Esophagus mucosa (tissue), 1 donor: Measurements from ENCODE around the gene LURAP1L. TPM values are rescaled to one million over a fixed set of nuclear protein-coding genes. Genes with fewer than 3 reads are reported as not detected.

Experiments
- ATAC-seq: fragments of 200-7000 bp; cut with Tn5 transposase; one replicate; pipeline ENCODE4 v1.9.1; 2020
- total RNA-seq: library from RNA; stranded (reverse); gene quantifications from one replicate; pipeline ENCODE4 v1.2.4, GENCODE V29; 2023
- donor health status: DM: yes; HTN: yes; CAD: no.

Gene LURAP1L, protein sequence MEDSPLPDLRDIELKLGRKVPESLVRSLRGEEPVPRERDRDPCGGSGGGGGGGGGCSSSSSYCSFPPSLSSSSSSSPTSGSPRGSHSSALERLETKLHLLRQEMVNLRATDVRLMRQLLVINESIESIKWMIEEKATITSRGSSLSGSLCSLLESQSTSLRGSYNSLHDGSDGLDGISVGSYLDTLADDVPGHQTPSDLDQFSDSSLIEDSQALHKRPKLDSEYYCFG
- 2.6 TPM for total RNA-seq

DNA sequence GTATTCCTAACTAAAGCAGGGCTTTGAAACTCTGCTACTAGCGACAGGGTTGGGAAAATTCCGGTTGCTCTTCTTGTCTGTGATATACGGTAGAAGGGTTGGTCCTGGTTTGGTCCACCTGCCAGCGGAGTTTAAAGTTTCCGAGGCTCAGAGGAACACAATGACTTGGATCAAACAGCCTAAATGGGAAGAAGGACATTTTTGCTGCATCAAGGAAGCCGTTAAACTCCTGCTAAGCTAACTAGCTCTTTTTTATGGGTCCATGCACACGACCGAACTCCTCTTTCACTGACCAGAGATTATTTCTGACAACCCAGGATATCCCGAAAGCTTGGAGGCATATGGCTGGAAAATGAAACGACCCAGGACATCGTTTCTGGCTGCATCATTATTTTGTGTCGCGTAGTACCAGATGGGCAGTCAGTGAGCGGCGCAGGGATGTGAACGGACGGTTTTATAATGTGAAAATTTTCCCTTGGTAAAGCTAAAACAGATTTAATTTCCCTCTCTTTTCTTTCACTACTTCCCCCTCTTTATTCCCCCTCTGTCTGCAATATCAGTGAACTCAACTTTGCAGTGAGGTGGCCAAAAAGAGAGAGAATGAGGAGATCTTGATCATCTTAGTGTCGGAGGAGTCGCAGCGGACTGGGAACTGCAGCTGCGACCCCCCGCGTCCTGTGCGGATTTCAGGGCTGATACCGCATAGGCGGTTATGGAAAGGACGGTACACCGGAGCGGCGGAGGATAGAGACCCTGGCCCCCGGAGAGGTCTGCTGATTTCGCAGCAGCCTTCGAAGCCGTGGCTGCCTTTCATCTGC lies at the start of gene LURAP1L:
LURAP1L (plus strand) TSS at position 160 of the 818 bp plus-strand sequence. CDS start 696 bp downstream, outside the sequence.
- peak; percentile 54 for ATAC-seq

DNA sequence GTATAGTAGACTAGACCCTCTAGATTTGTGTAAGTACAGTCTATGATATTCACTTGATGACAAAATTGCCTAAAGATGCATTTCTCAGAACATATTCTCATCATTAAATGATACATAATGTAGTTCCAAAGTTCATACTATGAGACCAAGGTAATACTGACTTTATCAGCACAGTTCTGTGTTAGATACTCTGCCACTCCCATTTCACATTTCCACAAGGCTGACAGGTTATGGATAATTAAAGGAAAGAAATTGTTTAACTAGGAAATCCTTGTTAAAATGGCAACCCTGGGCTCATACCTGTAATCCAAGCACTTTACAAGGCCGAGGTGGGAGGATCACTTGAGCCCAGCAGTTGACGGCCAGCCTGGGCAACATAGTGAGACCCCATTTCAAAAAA lies 48.0 kb upstream of the LURAP1L start:
- ATAC-seq: no peak

- no peak for ATAC-seq
Observed at GRCh38 chr9:12730198-12730597, 44.6 kb upstream of the LURAP1L start.

DNA sequence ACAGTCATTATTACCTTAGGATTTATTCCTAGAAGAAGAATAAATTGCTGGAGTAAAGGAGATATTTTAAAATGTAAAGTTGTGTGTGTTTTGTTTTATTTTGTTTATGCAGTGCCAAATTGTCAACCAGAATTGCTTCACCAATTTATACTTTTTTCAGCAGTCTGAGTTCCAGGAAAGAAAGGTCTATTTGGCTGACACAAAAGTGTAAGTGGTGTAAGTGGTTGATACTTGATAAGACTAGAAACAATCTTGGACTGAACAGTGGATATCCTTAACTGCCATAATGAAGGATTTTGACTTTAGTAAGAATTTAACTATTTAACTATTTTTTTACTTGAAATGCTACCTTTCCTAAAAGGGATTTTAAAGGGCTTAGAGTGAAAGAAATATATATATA lies 43.9 kb upstream of the LURAP1L start:
- no peak for ATAC-seq

DNA sequence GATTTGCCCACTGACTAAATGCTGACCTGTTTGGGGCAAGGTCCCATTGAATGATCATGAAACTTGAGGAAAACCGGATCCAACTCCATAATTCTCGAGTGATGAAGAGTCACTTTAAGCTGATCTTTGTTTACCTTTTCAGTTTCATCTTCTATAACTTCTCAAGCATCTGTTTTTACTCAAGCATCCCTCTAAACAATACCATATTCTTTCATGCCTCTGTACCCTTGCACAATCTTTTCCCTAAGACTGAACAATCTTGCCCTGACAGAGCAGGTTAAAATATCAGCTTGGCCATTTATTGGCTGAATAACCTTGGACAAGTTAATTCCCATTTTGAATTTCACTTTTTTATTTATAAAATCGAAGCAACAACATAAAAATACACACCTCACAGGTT lies 41.8 kb upstream of the LURAP1L start:
- no peak for ATAC-seq

DNA sequence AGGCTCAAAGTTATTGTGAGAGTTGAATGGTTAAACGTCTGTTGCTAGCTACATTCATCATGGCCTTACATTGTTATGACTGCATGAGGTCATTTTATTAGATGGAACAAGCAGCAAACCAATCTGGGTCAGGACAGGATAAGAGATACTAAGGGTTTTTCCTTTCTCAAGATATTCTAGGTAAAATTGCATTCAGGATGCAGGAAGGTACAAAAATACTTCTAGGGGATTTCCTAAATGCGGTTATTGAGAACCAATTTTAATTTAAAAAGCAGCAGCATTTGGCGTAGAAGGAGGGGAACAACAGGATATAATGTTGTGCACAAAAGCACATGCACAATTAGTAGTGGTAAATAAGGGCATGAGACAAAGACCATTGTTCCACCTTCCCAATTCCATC lies 39.2 kb upstream of the LURAP1L start:
- peak; percentile 43 for ATAC-seq

- no peak for ATAC-seq
Observed at GRCh38 chr9:12737871-12738270, 36.9 kb upstream of the LURAP1L start.

DNA sequence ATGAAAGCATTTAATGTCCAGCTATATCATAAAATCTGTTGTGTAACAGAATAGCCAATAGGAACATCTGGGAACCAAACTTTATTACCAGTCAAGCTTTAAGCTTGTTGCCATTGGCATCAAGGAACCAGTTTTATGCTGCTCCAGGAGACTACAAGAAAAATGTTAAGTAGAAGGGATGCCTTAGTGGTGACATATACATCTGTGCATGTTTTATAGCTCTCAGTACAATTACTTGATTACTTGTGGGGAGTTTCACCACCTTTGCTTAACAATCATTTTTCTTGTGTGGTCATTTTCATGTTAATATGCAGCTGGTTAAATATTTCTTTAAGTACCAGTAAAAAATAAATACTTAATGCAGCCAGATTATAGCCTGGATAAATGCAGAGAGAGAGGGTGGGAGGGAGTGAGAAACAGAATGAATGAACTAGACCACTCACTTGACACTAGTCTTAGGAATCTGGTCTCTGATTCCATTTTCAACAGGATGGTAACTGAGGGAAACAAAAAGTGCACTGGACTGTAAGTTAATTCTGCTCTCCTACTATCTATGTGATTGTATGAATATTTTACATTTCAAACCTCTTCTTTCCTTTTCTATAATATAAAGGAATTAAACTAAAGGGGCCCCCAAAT lies 35.7 kb upstream of the LURAP1L start:
- no peak for ATAC-seq

GRCh38 chr9:12740845-12741244 lies 34.0 kb upstream of the LURAP1L start:
- peak; percentile 96 for ATAC-seq

GRCh38 chr9:12748016-12748415 lies 26.8 kb upstream of the LURAP1L start:
- ATAC-seq: peak; percentile 90

- no peak for ATAC-seq
Observed at GRCh38 chr9:12748954-12749353, 25.9 kb upstream of the LURAP1L start.

DNA sequence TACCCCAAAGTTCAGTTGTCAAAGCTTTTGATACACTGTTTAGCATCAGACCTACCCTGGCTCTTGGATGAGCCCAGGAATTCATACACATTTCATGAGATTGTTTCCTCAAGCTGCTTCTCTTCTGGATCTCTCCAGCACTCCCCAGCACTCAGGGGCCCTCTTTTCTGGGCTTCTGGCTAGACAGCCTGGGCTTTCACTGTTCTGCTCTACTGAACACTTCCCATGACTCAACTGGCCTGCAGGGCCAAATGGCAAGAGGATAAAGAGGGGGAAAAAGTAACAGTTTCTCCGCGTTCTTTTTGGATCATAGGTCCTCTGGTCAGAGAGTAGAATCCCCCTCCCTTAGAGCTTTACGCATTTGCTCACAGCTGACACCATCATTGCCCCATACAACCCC lies 20.9 kb upstream of the LURAP1L start:
- ATAC-seq: no peak

GRCh38 chr9:12759761-12760160 lies 15.1 kb upstream of the LURAP1L start:
- ATAC-seq: no peak

- no peak for ATAC-seq
Observed at GRCh38 chr9:12760758-12761157, 14.1 kb upstream of the LURAP1L start.

- ATAC-seq: peak; percentile 63
Observed at GRCh38 chr9:12764150-12764549, 10.7 kb upstream of the LURAP1L start.

- ATAC-seq: no peak
Observed at GRCh38 chr9:12765088-12765798, 9.6 kb upstream of the LURAP1L start.

DNA sequence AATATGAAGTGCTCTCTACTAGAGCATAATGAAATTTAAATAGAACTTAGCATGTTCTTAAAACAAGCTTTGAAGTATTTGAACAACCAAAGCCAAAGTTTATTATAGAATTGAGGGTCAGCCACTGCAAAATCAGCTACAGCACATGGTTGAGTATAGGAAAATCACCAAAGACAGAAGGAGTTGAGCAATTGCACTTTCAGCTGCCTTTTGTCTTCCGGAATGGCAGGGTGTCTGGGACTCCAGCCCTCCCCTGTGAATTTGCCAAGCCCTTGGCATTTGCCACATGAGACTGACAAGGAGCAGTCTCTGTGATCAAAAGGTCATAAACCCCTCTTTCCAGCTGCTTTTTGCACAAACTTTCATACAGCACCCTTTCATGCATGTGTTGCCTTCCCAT lies 8.5 kb upstream of the LURAP1L start:
- ATAC-seq: no peak

DNA sequence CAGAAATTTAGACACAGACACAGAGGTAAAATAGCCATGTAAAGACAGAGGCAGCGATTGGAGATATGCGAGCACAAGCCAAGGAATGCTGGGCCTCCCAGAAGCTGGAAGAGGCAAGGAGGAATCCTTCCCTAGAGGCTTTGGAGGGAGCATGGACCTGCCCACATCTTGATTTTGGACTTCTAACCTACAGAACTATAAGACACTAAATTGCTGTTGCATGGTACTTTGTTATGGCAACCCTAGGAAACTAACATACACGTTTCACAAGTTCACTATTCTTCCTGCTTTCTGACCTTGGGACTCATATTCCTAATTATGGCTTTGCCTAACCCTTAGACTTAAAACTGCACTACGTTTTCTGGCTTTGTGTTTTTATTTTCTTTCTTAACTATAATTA lies 4.6 kb upstream of the LURAP1L start:
- ATAC-seq: no peak

- ATAC-seq: peak; percentile 80
Observed at GRCh38 chr9:12771891-12772290, 2.9 kb upstream of the LURAP1L start.

GRCh38 chr9:12773562-12773961 lies 1.3 kb upstream of the LURAP1L start:
- no peak for ATAC-seq

- ATAC-seq: peak; percentile 91
Observed at GRCh38 chr9:12775679-12776512, 1.1 kb downstream of the LURAP1L start.

DNA sequence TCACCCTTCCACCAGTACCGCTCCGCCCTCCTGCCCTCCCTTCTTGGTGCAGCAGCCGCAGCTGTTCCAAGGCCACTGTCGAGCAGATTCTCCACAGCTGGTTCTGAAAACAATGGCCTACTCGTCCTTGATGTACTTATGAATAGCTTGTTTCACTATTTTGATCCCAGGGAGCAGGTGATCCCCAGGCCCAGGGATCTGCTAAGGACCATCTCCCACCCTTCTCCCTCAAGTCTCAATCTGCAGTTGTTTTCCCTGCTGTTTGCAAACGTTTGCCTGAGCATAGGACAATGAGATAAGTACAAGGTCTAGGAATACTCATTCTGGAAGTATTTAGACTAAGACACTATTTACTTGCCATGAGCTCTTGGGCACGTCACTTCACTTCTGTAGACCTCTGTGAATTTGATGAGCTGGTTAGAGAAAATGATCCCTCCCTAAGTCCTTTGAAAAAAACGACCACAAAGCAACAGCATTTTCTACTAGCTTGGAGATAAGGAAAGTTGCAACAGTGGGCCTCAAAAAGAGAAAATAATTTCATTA lies 1.8 kb downstream of the LURAP1L start:
- ATAC-seq: no peak
